ENCODE data around the gene DCAF4L1. TPM values are rescaled to one million over a fixed set of nuclear protein-coding genes. Genes with fewer than 3 reads are reported as not detected.

DCAF4L1 gene
- total RNA-seq, 2 donors from 2014 or later = not detected

DNA sequence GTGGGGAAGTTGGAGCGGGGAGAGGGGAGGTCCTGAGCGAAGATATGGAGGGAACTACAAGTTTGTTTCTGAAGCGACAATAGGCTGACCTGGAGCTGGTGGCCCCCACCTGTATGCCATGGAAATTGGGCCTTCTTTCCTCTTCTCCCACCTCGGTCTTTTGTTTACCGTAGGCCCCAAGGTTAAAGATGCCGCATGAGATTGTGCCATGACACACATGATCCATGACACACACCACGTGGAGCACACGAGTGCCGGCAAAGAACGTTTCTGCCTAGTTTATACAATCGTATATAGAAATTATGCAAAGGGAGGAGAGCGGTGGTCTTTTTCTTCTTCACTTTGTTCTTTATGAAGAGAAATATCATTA, 45.9 kb upstream of the DCAF4L1 start:
- no peaks in the 10 kb centered on the region for H3K9me3 ChIP-seq
- no peak for DNase-seq (ENCODE audit: low spot score)
- peaks cover 9% of the 10 kb centered on the region for H3K36me3 ChIP-seq
- peak overlapping the region; percentile 94 to 95 for H3K4me3 ChIP-seq
- peak overlapping the region; percentile 80 to 84 for H3K27ac ChIP-seq
- no peaks in the 10 kb centered on the region for H3K27me3 ChIP-seq
- TF ChIP-seq, protein P1, sequence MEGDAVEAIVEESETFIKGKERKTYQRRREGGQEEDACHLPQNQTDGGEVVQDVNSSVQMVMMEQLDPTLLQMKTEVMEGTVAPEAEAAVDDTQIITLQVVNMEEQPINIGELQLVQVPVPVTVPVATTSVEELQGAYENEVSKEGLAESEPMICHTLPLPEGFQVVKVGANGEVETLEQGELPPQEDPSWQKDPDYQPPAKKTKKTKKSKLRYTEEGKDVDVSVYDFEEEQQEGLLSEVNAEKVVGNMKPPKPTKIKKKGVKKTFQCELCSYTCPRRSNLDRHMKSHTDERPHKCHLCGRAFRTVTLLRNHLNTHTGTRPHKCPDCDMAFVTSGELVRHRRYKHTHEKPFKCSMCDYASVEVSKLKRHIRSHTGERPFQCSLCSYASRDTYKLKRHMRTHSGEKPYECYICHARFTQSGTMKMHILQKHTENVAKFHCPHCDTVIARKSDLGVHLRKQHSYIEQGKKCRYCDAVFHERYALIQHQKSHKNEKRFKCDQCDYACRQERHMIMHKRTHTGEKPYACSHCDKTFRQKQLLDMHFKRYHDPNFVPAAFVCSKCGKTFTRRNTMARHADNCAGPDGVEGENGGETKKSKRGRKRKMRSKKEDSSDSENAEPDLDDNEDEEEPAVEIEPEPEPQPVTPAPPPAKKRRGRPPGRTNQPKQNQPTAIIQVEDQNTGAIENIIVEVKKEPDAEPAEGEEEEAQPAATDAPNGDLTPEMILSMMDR (IDR thresholded peaks at IDR 0.05) = no peak
- peaks cover 0 to 12% of the 10 kb centered on the region in 2 donors for H3K4me1 ChIP-seq

DNA sequence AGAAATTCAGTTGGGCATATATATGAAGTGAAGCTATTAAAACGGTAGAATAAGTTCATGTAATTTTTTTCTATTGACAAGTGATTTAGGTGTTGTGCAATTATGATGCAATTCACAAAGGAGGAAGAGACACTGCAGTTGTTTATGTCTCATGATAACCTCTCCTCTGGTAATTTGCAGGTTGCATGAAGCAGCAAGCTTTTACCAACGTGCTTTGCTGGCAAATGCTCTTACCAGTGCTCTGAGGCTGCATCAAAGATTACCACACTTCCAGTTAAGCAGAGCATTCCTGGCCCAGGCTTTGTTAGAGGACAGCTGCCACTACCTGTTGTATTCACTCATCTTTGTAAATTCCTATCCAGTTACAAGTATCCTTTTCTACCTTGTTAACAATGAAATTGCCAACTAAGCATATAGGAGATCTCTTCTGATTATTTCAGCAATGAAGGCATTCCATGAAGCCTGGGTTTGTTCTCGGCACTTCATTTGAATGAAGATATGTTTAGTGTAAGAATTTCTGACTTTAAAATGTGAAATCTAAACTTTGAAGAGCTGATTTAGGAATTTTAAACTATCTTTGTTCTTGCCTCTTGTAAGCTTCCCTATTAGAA, 42.4 kb upstream of the DCAF4L1 start:
- DNase-seq (ENCODE audit: low spot score) = no peak
- Histone ChIP-seq H3K27me3 (no peaks in the 10 kb centered on the region), H3K36me3 (peaks cover 15% of the 10 kb centered on the region), H3K27ac (no peak overlapping the region), H3K9me3 (no peaks in the 10 kb centered on the region), H3K4me1 (peaks cover 0 to 12% of the 10 kb centered on the region in 2 donors), H3K4me3 (no peak overlapping the region)
- TF ChIP-seq, protein P1 (IDR thresholded peaks at IDR 0.05) = no peak

DNA sequence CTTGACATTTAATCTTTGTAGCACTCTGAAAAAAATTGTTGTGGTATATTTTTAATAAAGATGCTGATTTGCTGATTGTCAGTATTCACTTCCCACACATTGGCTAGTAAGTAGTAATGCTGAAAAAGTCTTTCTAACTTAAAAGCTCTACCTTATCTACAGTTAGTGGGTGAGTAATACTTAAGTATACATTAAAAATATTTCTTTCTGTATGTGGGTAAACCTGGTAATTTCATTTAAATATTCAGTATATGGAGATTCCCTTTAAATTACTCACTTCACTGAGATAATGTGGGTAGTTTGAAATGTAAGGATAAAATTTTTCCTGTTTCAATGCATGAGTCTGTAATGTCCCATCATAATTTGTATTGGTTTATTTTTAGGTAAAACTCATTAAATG, 40.7 kb upstream of the DCAF4L1 start:
- H3K36me3 ChIP-seq = peaks cover 31% of the 10 kb centered on the region
- H3K27me3 ChIP-seq = no peaks in the 10 kb centered on the region
- DNase-seq (ENCODE audit: low spot score) = no peak
- no peak overlapping the region for H3K4me3 ChIP-seq
- TF ChIP-seq, protein P1 (IDR thresholded peaks at IDR 0.05) = no peak
- peaks cover 0 to 9% of the 10 kb centered on the region in 2 donors for H3K4me1 ChIP-seq
- H3K9me3 ChIP-seq = no peaks in the 10 kb centered on the region
- no peak overlapping the region for H3K27ac ChIP-seq

DNA sequence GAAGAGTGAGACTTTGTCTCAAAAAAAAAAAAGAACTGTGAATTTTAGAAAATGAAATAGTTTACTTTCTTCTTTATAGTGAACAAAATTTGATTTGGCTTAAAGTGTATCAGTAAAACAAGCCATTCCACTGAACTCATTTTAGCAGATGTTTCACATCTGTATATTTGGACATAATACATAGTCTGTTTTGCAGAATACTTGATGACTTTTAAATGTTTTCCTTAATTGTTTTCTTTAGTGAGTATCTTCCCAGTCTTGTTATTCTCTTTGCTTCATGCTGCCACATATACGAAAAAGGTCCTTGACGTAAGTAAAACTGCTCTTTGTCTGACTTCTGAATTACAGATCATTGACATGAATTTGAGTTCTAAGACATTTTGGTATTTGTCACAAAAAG, 38.0 kb upstream of the DCAF4L1 start:
- H3K36me3 ChIP-seq = peaks cover 31% of the 10 kb centered on the region
- TF ChIP-seq, protein P1 (IDR thresholded peaks at IDR 0.05) = no peak
- no peak overlapping the region for H3K4me3 ChIP-seq

DNA sequence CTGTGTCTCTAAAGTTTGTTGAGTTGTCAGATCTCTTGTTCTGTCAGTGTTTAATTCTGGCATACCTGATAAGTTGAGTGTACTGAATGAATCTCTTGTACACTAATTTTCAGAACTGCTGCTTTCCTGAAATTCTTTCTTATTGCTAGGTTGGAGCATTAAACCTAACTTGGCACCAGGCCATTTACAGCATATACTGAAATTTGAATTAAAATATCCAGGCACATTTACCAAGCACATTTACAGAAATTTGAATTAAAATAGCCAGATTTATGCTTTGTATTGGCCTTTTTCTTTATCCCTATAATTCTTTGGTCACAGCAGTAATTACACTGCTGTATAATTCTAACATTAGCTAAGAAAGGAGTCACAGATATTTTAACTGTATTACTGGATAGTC, 37.5 kb upstream of the DCAF4L1 start:
- TF ChIP-seq, protein P1 (IDR thresholded peaks at IDR 0.05) = no peak
- Histone ChIP-seq H3K27me3 (no peaks in the 10 kb centered on the region), H3K27ac (no peak overlapping the region), H3K9me3 (no peaks in the 10 kb centered on the region), H3K4me3 (no peak overlapping the region), H3K36me3 (peaks cover 32% of the 10 kb centered on the region), H3K4me1 (no peaks in the 10 kb centered on the region)
- no peak for DNase-seq (ENCODE audit: low spot score)

More for the DNA sequence above, 38.0 kb upstream of the DCAF4L1 start:
- no peaks in the 10 kb centered on the region for H3K4me1 ChIP-seq
- no peaks in the 10 kb centered on the region for H3K27me3 ChIP-seq
- no peak overlapping the region for H3K27ac ChIP-seq
- H3K9me3 ChIP-seq = no peaks in the 10 kb centered on the region
- DNase-seq (ENCODE audit: low spot score) = no peak

DNA sequence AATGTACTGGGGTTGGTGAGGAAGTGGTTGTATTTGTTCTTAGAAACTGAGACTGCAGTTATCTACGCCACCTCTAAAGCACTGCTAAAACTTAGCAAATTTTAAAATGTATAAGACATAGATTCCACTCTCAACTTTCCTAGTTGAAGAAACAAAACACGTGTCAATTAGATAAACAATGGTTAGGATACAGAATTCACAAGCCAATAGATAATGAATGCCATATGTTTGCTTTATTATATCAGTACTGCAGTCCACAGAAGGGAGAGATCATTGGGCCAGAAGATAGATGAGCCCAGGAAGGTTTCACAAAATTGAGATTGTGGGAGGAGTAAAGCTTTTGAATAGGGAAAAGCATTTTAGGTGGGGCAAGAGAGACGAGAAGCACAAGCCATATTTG, 32.0 kb upstream of the DCAF4L1 start:
- DNase-seq (ENCODE audit: low spot score) = no peak
- Histone ChIP-seq H3K4me1 (no peaks in the 10 kb centered on the region), H3K27me3 (no peaks in the 10 kb centered on the region), H3K9me3 (no peaks in the 10 kb centered on the region), H3K36me3 (peaks cover 57% of the 10 kb centered on the region), H3K4me3 (no peak overlapping the region), H3K27ac (no peak overlapping the region)
- TF ChIP-seq, protein P1 (IDR thresholded peaks at IDR 0.05) = no peak

All from right atrium auricular region (tissue), 2 donors.